ENCODE data around the gene ZNF518A.
"Not testable (repeated sequence)": the region's sequence is repeated elsewhere in the genome, so short reads cannot be mapped to it uniquely, and the experiment has no call there.

The ZNF518A gene

DNA sequence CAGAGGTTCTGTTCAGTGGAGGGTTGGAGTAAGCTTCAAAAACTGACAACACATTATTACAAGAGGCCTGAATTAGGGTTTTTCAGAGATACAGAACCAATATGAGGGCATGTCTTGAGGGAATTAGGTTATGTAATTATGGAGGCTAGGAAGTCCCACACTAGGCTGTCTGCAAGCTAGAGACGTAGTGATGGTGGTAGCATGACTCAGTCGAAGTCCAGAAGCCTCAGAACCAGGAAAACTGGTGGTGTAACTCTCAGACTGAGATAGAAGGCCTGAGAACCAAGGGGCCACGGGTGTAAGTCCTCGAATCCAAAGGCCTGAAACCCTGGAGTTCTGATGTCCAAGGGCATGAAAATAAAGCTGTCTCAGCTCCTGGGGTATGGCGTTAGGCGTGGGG, 35.6 kb downstream of the ZNF518A start:
- ATAC-seq (replicated peaks) (no peak), DNase-seq (no peak)
- Mint-ChIP-seq H3K9me3 (peaks cover 0 to 16% of the 10 kb centered on the region in 2 donors), H3K4me1 (ENCODE audit: low read depth in 2 of 2) (no peaks in the 10 kb centered on the region), H3K4me3 (no peak overlapping the region), H3K36me3 (ENCODE audit: insufficient read depth) (no peaks in the 10 kb centered on the region), H3K27ac (no peak overlapping the region), H3K27me3 (no peaks in the 10 kb centered on the region)

DNA sequence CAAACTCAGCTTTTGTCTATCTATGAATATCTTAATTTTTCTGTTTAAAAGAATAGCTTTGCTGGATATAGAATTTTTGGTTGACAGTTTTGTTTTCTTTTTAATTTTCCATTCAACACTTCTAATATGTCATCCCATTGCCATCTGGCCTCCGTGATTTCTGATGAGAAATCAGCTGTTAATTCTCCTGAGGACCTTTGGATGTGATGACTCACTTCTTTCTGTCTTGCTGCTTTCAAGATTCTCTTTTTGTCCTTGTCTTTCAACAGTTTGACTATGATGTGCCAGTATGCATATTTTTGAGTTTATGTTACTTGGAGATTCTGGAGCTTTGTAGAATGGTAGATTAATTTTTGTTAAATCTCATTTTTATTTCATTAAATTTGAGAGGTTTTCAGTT, 38.4 kb downstream of the ZNF518A start:
- ATAC-seq (replicated peaks) (no peak), DNase-seq (no peak)
- H3K4me3 Mint-ChIP-seq = no peak overlapping the region

DNA sequence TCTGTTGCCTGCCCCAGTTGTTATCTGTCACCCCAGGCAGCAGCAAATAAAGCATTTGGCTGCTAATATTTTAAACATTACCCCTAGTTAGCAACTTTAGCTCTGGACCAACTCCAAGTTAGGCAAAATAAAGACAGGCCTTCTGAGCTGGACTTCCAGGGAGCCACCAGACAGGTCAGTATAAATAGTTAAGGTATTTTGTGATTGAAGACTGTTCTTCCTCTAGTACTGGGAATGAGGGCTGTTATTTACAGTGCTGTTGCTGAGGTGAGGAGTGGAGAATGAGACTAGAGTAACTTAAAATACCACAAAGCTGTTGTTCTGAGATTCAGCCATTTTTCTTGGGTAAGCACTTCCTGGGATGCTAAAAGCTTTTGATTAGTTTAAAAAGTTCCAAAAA, 40.1 kb downstream of the ZNF518A start:
- ATAC-seq (replicated peaks) = no peak
- H3K4me1 Mint-ChIP-seq (ENCODE audit: low read depth in 2 of 2) = no peaks in the 10 kb centered on the region
- H3K27me3 Mint-ChIP-seq = no peaks in the 10 kb centered on the region
- no peaks in the 10 kb centered on the region for H3K36me3 Mint-ChIP-seq (ENCODE audit: insufficient read depth)
- peaks cover 0 to 17% of the 10 kb centered on the region in 2 donors for H3K9me3 Mint-ChIP-seq
- no peak for DNase-seq
- H3K4me3 Mint-ChIP-seq = no peak overlapping the region
- no peak overlapping the region for H3K27ac Mint-ChIP-seq

More for the DNA sequence above, 38.4 kb downstream of the ZNF518A start:
- Mint-ChIP-seq H3K27me3 (no peaks in the 10 kb centered on the region), H3K4me1 (ENCODE audit: low read depth in 2 of 2) (no peaks in the 10 kb centered on the region), H3K27ac (no peak overlapping the region), H3K36me3 (ENCODE audit: insufficient read depth) (no peaks in the 10 kb centered on the region), H3K9me3 (peaks cover 0 to 16% of the 10 kb centered on the region in 2 donors)

DNA sequence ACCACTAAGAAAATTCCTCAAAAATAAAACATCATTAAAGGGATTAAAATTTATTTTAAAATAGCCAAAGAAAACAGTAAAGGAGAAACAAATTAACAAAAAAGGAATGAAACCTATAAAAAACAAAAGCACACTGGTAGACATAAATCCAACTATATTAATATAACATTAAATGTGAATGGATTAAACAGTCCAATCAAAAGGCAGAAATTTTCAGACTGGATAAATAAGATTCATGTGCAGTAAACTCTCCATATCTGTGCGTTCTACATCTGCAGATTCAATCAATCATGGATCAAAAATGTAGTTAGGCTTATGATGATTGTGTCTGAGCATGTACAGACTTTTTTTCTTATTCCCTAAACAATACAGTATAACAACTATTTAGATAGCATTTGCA, 42.6 kb downstream of the ZNF518A start:
- Mint-ChIP-seq H3K9me3 (peaks cover 0 to 19% of the 10 kb centered on the region in 2 donors), H3K27me3 (no peaks in the 10 kb centered on the region), H3K4me3 (no peak overlapping the region), H3K27ac (no peak overlapping the region), H3K36me3 (ENCODE audit: insufficient read depth) (no peaks in the 10 kb centered on the region), H3K4me1 (ENCODE audit: low read depth in 2 of 2) (no peaks in the 10 kb centered on the region)
- ATAC-seq (replicated peaks) (no peak), DNase-seq (no peak)

DNA sequence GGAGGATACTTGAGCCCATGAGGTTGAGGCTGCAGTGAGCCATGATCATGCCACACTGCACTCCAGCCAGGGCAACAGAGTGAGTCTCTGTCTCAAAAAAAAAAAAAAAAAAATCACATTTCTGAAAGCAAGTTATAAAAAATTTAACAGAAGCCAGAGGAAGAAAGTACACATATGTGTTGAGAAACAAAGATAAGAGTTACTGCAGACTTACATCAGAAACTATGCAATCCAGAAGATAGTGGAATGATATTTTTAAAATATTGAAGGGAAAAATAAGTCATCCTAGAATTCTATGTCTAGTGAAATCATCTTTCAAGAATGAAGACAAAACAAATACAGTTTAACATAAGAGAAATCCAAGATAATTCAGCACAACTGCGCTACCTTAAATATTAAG, 46.9 kb downstream of the ZNF518A start:
- Mint-ChIP-seq H3K27ac (no peak overlapping the region), H3K27me3 (peaks cover 7% of the 10 kb centered on the region in 2 donors), H3K36me3 (ENCODE audit: insufficient read depth) (no peaks in the 10 kb centered on the region), H3K4me1 (ENCODE audit: low read depth in 2 of 2) (no peaks in the 10 kb centered on the region), H3K4me3 (no peak overlapping the region), H3K9me3 (peaks cover 0 to 10% of the 10 kb centered on the region in 2 donors)
- DNase-seq (no peak), ATAC-seq (replicated peaks) (no peak)

DNA sequence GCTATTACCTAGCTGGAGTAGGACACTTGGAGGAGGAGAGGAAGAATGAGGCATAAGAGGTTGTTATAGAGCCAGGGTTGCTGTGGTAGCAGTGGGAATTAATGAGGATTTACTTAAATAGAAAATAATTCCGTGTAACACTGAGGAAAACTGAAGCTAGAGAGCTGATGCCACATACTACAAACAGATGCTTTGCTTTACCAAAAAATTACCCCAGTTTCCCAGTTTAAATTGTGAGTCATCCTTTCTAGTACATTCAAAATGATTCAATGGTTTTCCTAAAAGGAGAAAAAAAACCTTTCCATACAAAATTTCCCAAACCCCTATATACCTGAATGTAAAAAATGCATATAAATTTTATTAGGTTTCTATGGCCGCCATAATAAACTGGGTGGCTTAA, 58.3 kb downstream of the ZNF518A start:
- no peak overlapping the region for H3K27ac Mint-ChIP-seq

DNA sequence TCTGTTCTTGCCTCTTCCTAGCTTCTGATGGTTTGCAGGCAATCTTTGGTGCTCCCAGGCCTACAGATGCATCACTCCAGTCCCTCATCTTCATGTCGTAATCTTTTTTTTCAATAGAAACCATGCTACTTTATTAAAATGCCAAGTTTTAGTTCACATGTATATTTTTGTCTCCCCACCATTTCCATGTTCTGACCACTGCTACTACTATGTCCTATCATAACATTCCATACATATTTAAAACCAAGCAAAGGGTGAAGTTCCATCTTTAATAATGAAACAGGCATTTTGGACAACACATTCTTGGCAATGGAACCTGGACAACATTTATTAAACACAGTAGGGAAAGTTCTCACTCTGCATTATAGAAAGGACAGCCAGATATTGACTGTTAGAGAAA, 58.8 kb downstream of the ZNF518A start:
- peaks cover 1 to 4% of the 10 kb centered on the region in 2 donors for H3K9me3 Mint-ChIP-seq
- DNase-seq (no peak), ATAC-seq (replicated peaks) (no peak)
- no peaks in the 10 kb centered on the region for H3K36me3 Mint-ChIP-seq (ENCODE audit: insufficient read depth)
- H3K27me3 Mint-ChIP-seq = peaks cover 39 to 56% of the 10 kb centered on the region in 2 donors
- no peak overlapping the region for H3K27ac Mint-ChIP-seq
- H3K4me1 Mint-ChIP-seq (ENCODE audit: low read depth in 2 of 2) = no peaks in the 10 kb centered on the region
- no peak overlapping the region for H3K4me3 Mint-ChIP-seq

More for the DNA sequence above, 58.3 kb downstream of the ZNF518A start:
- no peaks in the 10 kb centered on the region for H3K36me3 Mint-ChIP-seq (ENCODE audit: insufficient read depth)
- ATAC-seq (replicated peaks) = no peak
- peaks cover 42 to 58% of the 10 kb centered on the region in 2 donors for H3K27me3 Mint-ChIP-seq
- H3K4me3 Mint-ChIP-seq = no peak overlapping the region
- peaks cover 1 to 9% of the 10 kb centered on the region in 2 donors for H3K9me3 Mint-ChIP-seq
- DNase-seq = no peak
- H3K4me1 Mint-ChIP-seq (ENCODE audit: low read depth in 2 of 2) = no peaks in the 10 kb centered on the region

DNA sequence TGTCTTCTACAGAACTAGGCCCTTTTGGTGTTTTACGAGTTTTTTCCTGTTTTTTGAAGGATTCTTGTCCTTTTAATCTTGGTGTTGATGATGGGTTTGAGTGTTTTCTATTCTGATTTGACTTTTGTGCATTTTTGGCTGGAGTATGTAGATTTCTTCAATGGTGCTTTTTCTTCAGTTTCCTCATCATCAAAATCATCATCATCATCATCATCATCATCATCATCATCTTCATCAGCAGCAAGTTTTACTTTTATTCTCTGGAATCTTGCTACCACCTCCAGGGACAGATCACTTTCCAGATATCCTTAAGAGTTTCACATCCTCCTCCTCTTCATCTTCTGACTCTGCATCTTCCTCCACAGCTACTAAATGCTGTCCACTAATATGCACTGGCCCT, 59.4 kb downstream of the ZNF518A start:
- H3K4me3 Mint-ChIP-seq; H3K9me3 Mint-ChIP-seq; H3K4me1 Mint-ChIP-seq (ENCODE audit: low read depth in 2 of 2); H3K27ac Mint-ChIP-seq; ATAC-seq (replicated peaks); H3K36me3 Mint-ChIP-seq (ENCODE audit: insufficient read depth); DNase-seq: not testable (repeated sequence)
- H3K27me3 Mint-ChIP-seq = peaks cover 35 to 50% of the 10 kb centered on the region in 2 donors

DNA sequence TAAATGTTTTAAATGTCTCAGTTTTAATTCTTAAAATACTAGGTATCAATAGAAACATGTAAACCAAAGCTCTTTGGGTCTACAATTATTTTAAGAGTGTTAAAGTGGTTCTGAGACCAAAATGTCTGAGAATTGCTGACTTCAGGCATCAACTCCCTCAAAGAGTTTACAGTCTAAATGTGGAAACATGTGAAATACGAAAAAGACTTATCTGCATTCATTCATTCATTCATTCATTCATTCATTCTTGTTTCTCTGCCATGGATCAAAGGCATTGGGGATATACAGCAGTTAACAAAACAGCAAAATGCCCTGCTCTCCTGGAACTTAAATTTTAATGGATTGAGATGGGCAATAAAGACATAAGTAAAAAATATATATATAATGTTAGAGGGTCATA, 71.4 kb downstream of the ZNF518A start:
- no peaks in the 10 kb centered on the region for H3K4me1 Mint-ChIP-seq (ENCODE audit: low read depth in 2 of 2)
- ATAC-seq (replicated peaks) = no peak
- peaks cover 6% of the 10 kb centered on the region for H3K36me3 Mint-ChIP-seq (ENCODE audit: insufficient read depth)

DNA sequence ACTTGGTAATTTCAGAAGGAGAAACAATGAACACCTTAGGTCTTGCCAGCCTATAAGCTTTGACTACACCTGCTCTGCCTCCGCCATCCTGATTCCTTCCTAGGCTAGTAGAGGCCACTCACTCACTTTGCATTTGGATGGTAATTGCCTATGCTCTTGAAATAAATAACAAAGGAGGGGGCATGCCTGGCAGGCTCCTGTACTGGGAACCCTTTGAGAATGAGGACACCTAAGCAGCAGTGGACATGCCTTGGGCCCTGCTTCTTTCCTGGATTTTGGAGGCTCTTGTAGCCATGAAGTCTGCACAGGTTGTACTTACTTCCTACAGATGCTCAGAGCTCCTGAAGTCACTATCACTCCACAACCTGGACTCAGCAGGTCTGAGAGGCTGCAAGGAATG, 75.5 kb downstream of the ZNF518A start:
- Mint-ChIP-seq H3K36me3 (ENCODE audit: insufficient read depth) (peaks cover 6% of the 10 kb centered on the region), H3K4me1 (ENCODE audit: low read depth in 2 of 2) (no peaks in the 10 kb centered on the region), H3K4me3 (no peak overlapping the region), H3K27ac (no peak overlapping the region), H3K27me3 (peaks cover 24 to 41% of the 10 kb centered on the region in 2 donors), H3K9me3 (no peaks in the 10 kb centered on the region)
- DNase-seq = no peak
- ATAC-seq (replicated peaks) = no peak

More for the DNA sequence above, 71.4 kb downstream of the ZNF518A start:
- H3K4me3 Mint-ChIP-seq = no peak overlapping the region
- DNase-seq = no peak
- no peaks in the 10 kb centered on the region for H3K9me3 Mint-ChIP-seq
- H3K27me3 Mint-ChIP-seq = peaks cover 18 to 40% of the 10 kb centered on the region in 2 donors
- no peak overlapping the region for H3K27ac Mint-ChIP-seq

DNA sequence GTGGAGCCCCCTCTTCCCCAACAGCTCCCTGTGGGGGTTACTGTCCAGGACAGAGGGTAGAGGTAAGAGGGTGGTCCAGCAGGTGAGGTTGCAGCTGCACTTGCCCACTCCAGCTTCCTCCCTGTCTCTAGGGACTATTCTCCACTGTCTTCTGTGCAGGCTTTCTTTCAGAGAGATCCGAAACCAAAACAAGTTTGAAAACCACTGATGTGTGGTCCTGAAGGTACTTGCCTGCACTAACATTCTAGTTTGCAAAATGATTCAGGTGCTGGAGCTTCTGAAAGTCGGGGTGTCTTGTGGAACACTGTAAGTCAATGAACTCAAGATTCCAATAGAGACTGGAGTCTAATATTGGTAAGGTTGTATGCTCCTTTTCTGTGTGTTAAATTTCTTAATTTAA, 78.2 kb downstream of the ZNF518A start:
- H3K4me3 Mint-ChIP-seq = no peak overlapping the region
- DNase-seq (no peak), ATAC-seq (replicated peaks) (no peak)
- peaks cover 35 to 51% of the 10 kb centered on the region in 2 donors for H3K27me3 Mint-ChIP-seq
- H3K36me3 Mint-ChIP-seq (ENCODE audit: insufficient read depth) = peaks cover 6% of the 10 kb centered on the region
- H3K4me1 Mint-ChIP-seq (ENCODE audit: low read depth in 2 of 2) = peaks cover 0 to under 1% of the 10 kb centered on the region in 2 donors
- H3K9me3 Mint-ChIP-seq = no peaks in the 10 kb centered on the region
- no peak overlapping the region for H3K27ac Mint-ChIP-seq

DNA sequence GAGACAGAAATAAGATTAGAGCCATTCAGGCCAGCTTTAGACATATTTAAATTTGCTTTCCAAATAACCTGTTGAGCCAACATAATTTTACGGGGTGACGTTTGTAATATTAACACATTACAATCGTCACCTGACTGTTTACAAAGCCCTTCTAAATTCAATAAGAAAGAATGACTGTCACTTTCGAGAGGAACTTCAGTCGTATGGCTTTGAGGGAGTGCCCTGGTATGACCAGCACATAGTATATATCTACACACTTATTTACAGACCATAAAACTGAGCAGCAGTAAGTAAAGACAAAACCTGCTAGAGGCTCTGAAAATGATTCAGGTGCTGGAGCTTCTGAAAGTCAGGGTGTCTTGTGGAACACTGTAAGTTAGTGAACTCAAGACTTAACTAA, 78.8 kb downstream of the ZNF518A start:
- ATAC-seq (replicated peaks) = no peak

DNA sequence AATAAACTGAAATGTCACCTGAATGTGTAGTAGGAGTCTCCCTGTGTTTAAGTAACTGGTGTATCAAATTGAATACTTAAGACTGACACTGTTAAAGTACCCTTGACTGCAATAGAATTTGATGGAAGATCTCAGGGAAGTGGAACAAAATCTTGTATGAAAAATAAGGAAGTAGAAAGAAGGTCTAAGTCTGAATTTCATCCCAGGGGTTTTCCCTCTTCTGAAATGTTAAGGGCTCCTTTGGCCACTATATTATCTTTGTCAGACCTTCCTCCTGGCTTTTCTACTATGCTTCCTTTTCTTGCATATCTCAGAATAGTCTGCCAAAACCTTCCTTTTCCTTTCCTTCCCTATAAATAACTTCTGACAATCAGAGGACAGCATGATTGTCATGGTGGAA, 81.7 kb downstream of the ZNF518A start:
- Mint-ChIP-seq H3K4me3 (no peak overlapping the region), H3K9me3 (no peaks in the 10 kb centered on the region), H3K4me1 (ENCODE audit: low read depth in 2 of 2) (peaks cover 0 to 2% of the 10 kb centered on the region in 2 donors), H3K36me3 (ENCODE audit: insufficient read depth) (peaks cover 3% of the 10 kb centered on the region), H3K27ac (no peak overlapping the region), H3K27me3 (peaks cover 68 to 76% of the 10 kb centered on the region in 2 donors)
- ATAC-seq (replicated peaks) (no peak), DNase-seq (no peak)

More for the DNA sequence above, 78.8 kb downstream of the ZNF518A start:
- no peak overlapping the region for H3K4me3 Mint-ChIP-seq
- peaks cover 4% of the 10 kb centered on the region for H3K36me3 Mint-ChIP-seq (ENCODE audit: insufficient read depth)
- H3K27ac Mint-ChIP-seq = no peak overlapping the region
- peaks cover 0 to 2% of the 10 kb centered on the region in 2 donors for H3K4me1 Mint-ChIP-seq (ENCODE audit: low read depth in 2 of 2)
- DNase-seq = no peak
- no peaks in the 10 kb centered on the region for H3K9me3 Mint-ChIP-seq
- H3K27me3 Mint-ChIP-seq = peaks cover 42 to 58% of the 10 kb centered on the region in 2 donors

DNA sequence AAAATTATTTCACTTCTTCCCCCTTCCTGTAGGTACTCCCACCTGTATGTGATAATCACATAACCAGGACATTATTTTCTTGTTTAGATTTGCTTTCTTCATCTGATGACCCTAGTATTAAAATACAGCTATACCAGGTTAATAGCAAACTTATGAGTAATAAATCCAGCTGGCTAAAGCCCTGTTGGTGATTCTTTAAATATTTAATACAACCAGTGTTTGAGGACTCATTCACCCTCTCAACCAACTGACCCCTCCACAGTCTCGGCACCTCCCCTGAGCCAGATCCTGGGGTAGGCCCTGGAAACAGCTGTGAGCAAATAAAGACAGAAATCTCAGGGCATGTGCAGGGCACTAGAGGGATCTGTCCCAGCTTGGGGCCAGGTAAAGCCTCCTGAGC, 82.8 kb downstream of the ZNF518A start:
- DNase-seq (no peak), ATAC-seq (replicated peaks) (no peak)
- H3K9me3 Mint-ChIP-seq = no peaks in the 10 kb centered on the region
- no peak overlapping the region for H3K27ac Mint-ChIP-seq
- no peak overlapping the region for H3K4me3 Mint-ChIP-seq
- peaks cover 0 to 2% of the 10 kb centered on the region in 2 donors for H3K4me1 Mint-ChIP-seq (ENCODE audit: low read depth in 2 of 2)
- H3K27me3 Mint-ChIP-seq = peaks cover 69 to 74% of the 10 kb centered on the region in 2 donors
- peaks cover 3% of the 10 kb centered on the region for H3K36me3 Mint-ChIP-seq (ENCODE audit: insufficient read depth)

All from effector memory CD8-positive, alpha-beta T cell (primary cell).